Colonic mucosa (tissue), 4 donors: ENCODE data around the gene ZNF654. TPM values are rescaled to one million over a fixed set of nuclear protein-coding genes. Genes with fewer than 3 reads are reported as not detected.

Experiments
- DNase-seq: peaks from one replicate; pipeline ENCODE4 v3.0.0-alpha.2; 2020
- H3K27ac ChIP-seq: fragments of 200-600 bp; one replicate; pipeline ENCODE4 v1.8.0; 2021
- H3K27me3 ChIP-seq: fragments of 200-600 bp; one replicate; pipeline ENCODE4 v1.8.0; 2021
- H3K36me3 ChIP-seq: fragments of 200-600 bp; one replicate; pipeline ENCODE4 v1.8.0; 2021
- H3K4me1 ChIP-seq: fragments of 200-600 bp; one replicate; pipeline ENCODE4 v1.8.0; 2021; ENCODE audit warnings: mild to moderate bottlenecking
- H3K4me3 ChIP-seq: fragments of 200-600 bp; one replicate; pipeline ENCODE4 v1.8.0; 2021
- H3K9ac ChIP-seq, 2 donors: one replicate each; pipeline ENCODE4 v1.7.0; 2013; ENCODE audit warnings: control low read depth in 2 of 2, low read depth in 2 of 2, low read length in 2 of 2
- H3K9me3 ChIP-seq: fragments of 200-600 bp; one replicate; pipeline ENCODE4 v1.8.0; 2021
- CTCF ChIP-seq: fragments of 200-600 bp; IDR thresholded peaks from one replicate; pipeline ENCODE4 v1.8.0; 2022; ENCODE audit warnings: antibody characterized with exemption, mild to moderate bottlenecking
- intact Hi-C: fragments of 100-400 bp; cut with DNase I; formaldehyde crosslinking; loops from one replicate; pipeline ENCODE4 v1.14.1; 2022
- total RNA-seq, 2 donors: library from RNA; stranded (reverse); fragmentation: NEBNext Ultra II Directional in 1 of 2; extraction: Animal tissue kit (Norgen Biotek cat#: 25700) in 1 of 2; gene quantifications; one replicate each; pipeline ENCODE4 v1.2.1, GENCODE V29; 2021
- donor health status: healthy.
- donor health status: DM: no; HTN: no; CAD: no.
- donor health status: DM: no; HTN: no; CAD: no.

ZNF654 gene
- total RNA-seq, 2 donors from 2014 or later = 12.1 to 24.5 TPM

DNA sequence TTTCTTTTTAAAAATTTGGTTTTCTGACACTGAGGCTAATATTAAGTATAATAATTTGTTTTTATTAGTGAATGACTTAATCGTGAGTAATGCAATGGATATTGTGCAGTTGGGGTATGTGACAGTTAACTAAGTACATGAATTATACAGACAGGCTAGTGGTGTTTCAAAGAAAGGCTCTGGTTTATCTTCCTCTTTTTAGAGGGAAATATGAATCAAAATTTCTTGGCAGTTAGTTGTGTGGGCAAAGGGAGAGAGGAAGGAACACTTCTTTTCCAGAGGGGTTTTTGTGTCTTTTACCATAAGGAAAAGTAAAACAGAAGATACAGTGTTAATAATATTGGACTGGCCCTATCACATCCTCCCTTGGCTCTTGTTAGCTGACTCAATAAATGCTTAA, 2.7 kb downstream of the ZNF654 start:
- intact Hi-C loops = loop anchor here (5.0 kb wide), 1 partner anchor 86 kb away; the partner anchor contains the start of gene C3orf38
- no peak for TF ChIP-seq CTCF
- no peak overlapping the region for H3K27ac ChIP-seq
- H3K9me3 ChIP-seq = no peaks in the 10 kb centered on the region
- H3K4me3 ChIP-seq = no peak overlapping the region
- no peak overlapping the region for H3K9ac ChIP-seq
- H3K27me3 ChIP-seq = no peaks in the 10 kb centered on the region
- H3K36me3 ChIP-seq = no peaks in the 10 kb centered on the region
- H3K4me1 ChIP-seq = peaks cover 4% of the 10 kb centered on the region
- DNase-seq = no peak

GRCh38 chr3:88075072-88075471, 16.0 kb downstream of the ZNF654 start:
- Histone ChIP-seq H3K9ac (no peak overlapping the region), H3K9me3 (no peaks in the 10 kb centered on the region), H3K4me1 (peaks cover 3% of the 10 kb centered on the region), H3K27ac (no peak overlapping the region), H3K27me3 (no peaks in the 10 kb centered on the region), H3K36me3 (no peaks in the 10 kb centered on the region), H3K4me3 (no peak overlapping the region)
- no peak for TF ChIP-seq CTCF
- intact Hi-C loops = no loop called here
- DNase-seq = no peak

DNA sequence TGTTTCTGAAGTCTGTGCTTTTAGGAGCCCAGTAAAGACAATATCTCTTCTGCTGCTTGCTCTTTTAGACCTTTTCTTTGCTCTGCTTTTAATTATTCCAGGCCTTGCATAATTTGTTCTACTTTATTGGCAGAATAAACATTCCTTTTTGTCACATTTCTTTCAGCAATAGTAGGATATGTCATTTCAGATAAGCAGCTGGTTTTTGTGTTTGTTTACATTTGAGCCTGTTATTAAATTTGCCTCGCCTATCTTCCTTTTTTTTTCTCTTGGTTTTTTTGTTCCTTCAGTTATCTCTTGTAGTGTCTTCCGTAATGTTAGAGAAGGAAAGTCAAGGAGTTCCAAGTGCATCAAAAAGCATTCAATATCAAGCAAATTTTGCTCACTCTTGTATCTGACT, 16.4 kb downstream of the ZNF654 start:
- Histone ChIP-seq H3K9me3 (no peaks in the 10 kb centered on the region), H3K9ac (no peak overlapping the region), H3K27ac (no peak overlapping the region), H3K27me3 (no peaks in the 10 kb centered on the region), H3K36me3 (no peaks in the 10 kb centered on the region), H3K4me1 (peaks cover 3% of the 10 kb centered on the region), H3K4me3 (no peak overlapping the region)
- TF ChIP-seq CTCF = no peak
- DNase-seq = no peak
- intact Hi-C loops = no loop called here

DNA sequence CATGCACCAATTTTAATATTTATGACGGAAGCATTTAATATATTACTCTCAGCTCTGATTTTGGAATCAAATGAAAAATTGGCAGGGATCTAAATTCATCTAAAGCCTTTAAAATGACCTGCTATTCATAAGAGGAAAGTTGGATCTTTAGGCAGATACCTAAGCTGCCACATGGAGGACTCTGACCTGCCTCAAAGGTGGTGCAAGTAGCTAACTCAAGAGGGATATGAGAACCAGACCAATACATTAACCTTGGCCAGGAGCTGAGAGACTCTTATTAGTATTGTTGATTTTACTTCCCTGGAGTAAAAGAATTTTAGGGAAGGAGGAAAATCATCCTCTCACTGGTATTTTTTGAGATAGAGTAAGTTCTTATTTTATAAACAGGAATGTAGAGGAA, 17.7 kb downstream of the ZNF654 start:
- no peak for TF ChIP-seq CTCF
- intact Hi-C loops = no loop called here

DNA sequence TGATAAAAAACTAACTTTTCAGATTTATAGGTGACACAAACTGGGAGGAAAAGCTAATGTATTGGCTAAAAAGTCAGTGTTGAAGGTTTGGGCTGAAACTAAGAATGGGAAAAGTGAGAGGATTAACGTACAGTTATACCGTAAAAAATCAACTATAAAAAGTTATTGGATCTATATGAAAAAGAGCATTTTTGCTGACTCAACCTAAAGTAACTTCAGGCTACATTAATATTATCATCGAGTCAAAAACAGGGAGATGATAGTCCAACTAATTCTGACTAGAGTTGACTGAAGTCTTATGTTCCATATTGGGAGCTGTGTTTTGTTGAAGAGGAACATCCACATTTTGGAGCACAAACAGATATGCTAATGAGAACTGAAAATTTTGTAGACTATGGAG, 19.9 kb downstream of the ZNF654 start:
- peaks cover 3% of the 10 kb centered on the region for H3K4me1 ChIP-seq
- intact Hi-C loops = no loop called here

More for the DNA sequence above, 17.7 kb downstream of the ZNF654 start:
- Histone ChIP-seq H3K27ac (no peak overlapping the region), H3K4me1 (peaks cover 3% of the 10 kb centered on the region), H3K4me3 (no peak overlapping the region), H3K9me3 (no peaks in the 10 kb centered on the region), H3K27me3 (no peaks in the 10 kb centered on the region), H3K36me3 (no peaks in the 10 kb centered on the region), H3K9ac (no peak overlapping the region)
- DNase-seq = no peak

More for the DNA sequence above, 19.9 kb downstream of the ZNF654 start:
- no peak overlapping the region for H3K9ac ChIP-seq
- no peak overlapping the region for H3K4me3 ChIP-seq
- H3K27ac ChIP-seq = no peak overlapping the region
- H3K9me3 ChIP-seq = no peaks in the 10 kb centered on the region
- H3K36me3 ChIP-seq = no peaks in the 10 kb centered on the region
- H3K27me3 ChIP-seq = no peaks in the 10 kb centered on the region
- no peak for TF ChIP-seq CTCF
- no peak for DNase-seq
